Midbrain (tissue), 1 donor: ENCODE measurements around the gene BCOR.

Experiments
- DNase-seq: peaks from one replicate; lab custom pipeline; 2025; lab: John Stamatoyannopoulos, UW

Gene BCOR

GRCh38 chrX:40112996-40113395 lies 15.2 kb upstream of the BCOR start:
- DNase-seq, result no peak

GRCh38 chrX:40111868-40112267 lies 14.1 kb upstream of the BCOR start:
- no peak for DNase-seq

GRCh38 chrX:40109288-40110008 lies 11.7 kb upstream of the BCOR start:
- DNase-seq, result no peak

- peak; percentile 54 for DNase-seq
These were observed 11.2 kb upstream of the BCOR start for GRCh38 chrX:40108959-40109287.

GRCh38 chrX:40108162-40108958 lies 10.6 kb upstream of the BCOR start:
- DNase-seq, result peak; percentile 54

- peak; percentile 43 for DNase-seq
These were observed 9.8 kb upstream of the BCOR start for GRCh38 chrX:40107291-40108161.

GRCh38 chrX:40106676-40107290 lies 9.0 kb upstream of the BCOR start:
- DNase-seq, result no peak

- DNase-seq, result peak; percentile 71
These were observed 8.3 kb upstream of the BCOR start for GRCh38 chrX:40105835-40106675.

- no peak for DNase-seq
These were observed 7.5 kb upstream of the BCOR start for GRCh38 chrX:40104985-40105834.

- no peak for DNase-seq
These were observed 6.8 kb upstream of the BCOR start for GRCh38 chrX:40104630-40104984.

- DNase-seq, result no peak
These were observed 6.0 kb upstream of the BCOR start for GRCh38 chrX:40103565-40104323.

GRCh38 chrX:40102393-40103381 lies 4.9 kb upstream of the BCOR start:
- DNase-seq, result no peak

- DNase-seq, result no peak
These were observed 3.7 kb upstream of the BCOR start for GRCh38 chrX:40101430-40101802.

GRCh38 chrX:40100537-40101429 lies 3.0 kb upstream of the BCOR start:
- no peak for DNase-seq

GRCh38 chrX:40100141-40100536 lies 2.4 kb upstream of the BCOR start:
- DNase-seq, result no peak

- no peak for DNase-seq
These were observed 1.5 kb upstream of the BCOR start for GRCh38 chrX:40099055-40099958.
